Left lung (tissue), 10 donors: ENCODE results near the gene BCL2L1. TPM values are rescaled to one million over a fixed set of nuclear protein-coding genes. Genes with fewer than 3 reads are reported as not detected.

Experiments used
- ATAC-seq: fragments of 200-7000 bp; cut with Tn5 transposase; one replicate; pipeline ENCODE4 v1.9.1; 2020; ENCODE audit warnings: moderate library complexity
- DNase-seq, 4 donors: peaks; one replicate each; pipeline ENCODE4 v3.0.0-alpha.2; 2013 to 2020
- H3K27ac ChIP-seq, 2 donors: fragments of 200-600 bp; sonication (generic) in 1 of 2; one replicate each; pipeline versions ENCODE4 v1.5.0 to v1.8.0; 2020 to 2021
- H3K27me3 ChIP-seq, 2 donors: fragments of 200-600 bp; sonication (generic) in 1 of 2; one replicate each; pipeline versions ENCODE4 v1.5.0 to v1.8.0; 2020 to 2021
- H3K36me3 ChIP-seq, 2 donors: fragments of 200-600 bp; sonication (generic) in 1 of 2; one replicate each; pipeline versions ENCODE4 v1.5.0 to v1.8.0; 2020 to 2021
- H3K4me1 ChIP-seq, 2 donors: fragments of 200-600 bp; one replicate each; pipeline ENCODE4 v1.8.0; 2021
- H3K4me3 ChIP-seq, 2 donors: fragments of 200-600 bp; sonication (generic) in 1 of 2; one replicate each; pipeline versions ENCODE4 v1.5.0 to v1.8.0; 2020 to 2021; ENCODE audit warnings: mild to moderate bottlenecking in 1 of 2
- H3K9me3 ChIP-seq, 2 donors: fragments of 200-600 bp; sonication (generic) in 1 of 2; one replicate each; pipeline versions ENCODE4 v1.5.0 to v1.8.0; 2020 to 2021
- CTCF ChIP-seq, 2 donors: fragments of 200-600 bp; sonication (generic) in 1 of 2; IDR thresholded peaks; one replicate each; pipeline versions ENCODE4 v1.5.0 to v1.8.0; 2021; ENCODE audit warnings: antibody characterized with exemption in 2 of 2
- intact Hi-C, 2 donors: fragments of 100-400 bp; cut with DNase I; formaldehyde crosslinking; loops; one replicate each; pipeline versions ENCODE4 v1.11.2 to v1.14.2; 2022
- polyA plus RNA-seq, 6 donors: library from polyadenylated mRNA; unstranded; fragments of 120-200 nt; gene quantifications; one replicate each; pipeline ENCODE4 v1.2.1, GENCODE V29; 2013; ENCODE audit not compliant: insufficient read length in 6 of 6
- total RNA-seq, 2 donors: library from RNA; stranded (reverse); fragmentation: NEBNext Ultra II Directional; extraction: Animal tissue kit (Norgen Biotek cat#: 25700); gene quantifications; one replicate each; pipeline ENCODE4 v1.2.1, GENCODE V29; 2021
- donor health status: DM: no; HTN: yes; CAD: no.
- donor health status: DM: no; HTN: no; CAD: no.

Gene BCL2L1
- total and polyA plus RNA-seq, 8 donors, result 43.3 to 181 (median 56.7) TPM

- Histone ChIP-seq H3K27ac (peak overlapping the region; percentile 30 to 64), H3K9me3 (no peaks in the 10 kb centered on the region), H3K4me1 (peaks cover 36 to 99% of the 10 kb centered on the region in 2 donors), H3K36me3 (peaks cover 0 to 51% of the 10 kb centered on the region in 2 donors), H3K27me3 (no peaks in the 10 kb centered on the region), H3K4me3 (no peak overlapping the region)
- DNase-seq (no peak), ATAC-seq (no peak)
- no peak for TF ChIP-seq CTCF (IDR thresholded peaks at IDR 0.05)
- intact Hi-C loops, result no loop called here
Measured at GRCh38 chr20:31693987-31694661, 28.5 kb downstream of the BCL2L1 start.

GRCh38 chr20:31693402-31693801, 29.3 kb downstream of the BCL2L1 start:
- Histone ChIP-seq H3K4me1 (peaks cover 29 to 92% of the 10 kb centered on the region in 2 donors), H3K27ac (peak overlapping the region in 1 of 2 donors; percentile 64), H3K9me3 (no peaks in the 10 kb centered on the region), H3K36me3 (peaks cover 0 to 56% of the 10 kb centered on the region in 2 donors), H3K27me3 (no peaks in the 10 kb centered on the region), H3K4me3 (no peak overlapping the region)
- intact Hi-C loops, result no loop called here
- TF ChIP-seq CTCF (IDR thresholded peaks at IDR 0.05), result no peak
- ATAC-seq (no peak), DNase-seq (no peak)

- Histone ChIP-seq H3K27me3 (no peaks in the 10 kb centered on the region), H3K36me3 (peaks cover 0 to 67% of the 10 kb centered on the region in 2 donors), H3K4me1 (peaks cover 23 to 76% of the 10 kb centered on the region in 2 donors), H3K9me3 (no peaks in the 10 kb centered on the region), H3K4me3 (no peak overlapping the region), H3K27ac (peak overlapping the region in 1 of 2 donors; percentile 34)
- TF ChIP-seq CTCF (IDR thresholded peaks at IDR 0.05), result no peak
- intact Hi-C loops, result no loop called here
- ATAC-seq, result no peak
- no peak for DNase-seq
Measured at GRCh38 chr20:31691646-31692275, 30.9 kb downstream of the BCL2L1 start.

GRCh38 chr20:31690124-31690666, 32.5 kb downstream of the BCL2L1 start:
- peaks cover 12 to 67% of the 10 kb centered on the region in 2 donors for H3K4me1 ChIP-seq
- no peak for TF ChIP-seq CTCF (IDR thresholded peaks at IDR 0.05)
- intact Hi-C loops, result no loop called here
- H3K27ac ChIP-seq, result no peak overlapping the region
- H3K27me3 ChIP-seq, result no peaks in the 10 kb centered on the region
- ATAC-seq, result no peak
- no peaks in the 10 kb centered on the region for H3K9me3 ChIP-seq
- H3K4me3 ChIP-seq, result no peak overlapping the region
- H3K36me3 ChIP-seq, result peaks cover 0 to 71% of the 10 kb centered on the region in 2 donors
- DNase-seq, result no peak

GRCh38 chr20:31689141-31689540, 33.5 kb downstream of the BCL2L1 start:
- ATAC-seq (no peak), DNase-seq (no peak)
- Histone ChIP-seq H3K27ac (no peak overlapping the region), H3K9me3 (no peaks in the 10 kb centered on the region), H3K36me3 (peaks cover 0 to 76% of the 10 kb centered on the region in 2 donors), H3K4me1 (peaks cover 7 to 66% of the 10 kb centered on the region in 2 donors), H3K4me3 (no peak overlapping the region), H3K27me3 (no peaks in the 10 kb centered on the region)
- intact Hi-C loops, result no loop called here
- TF ChIP-seq CTCF (IDR thresholded peaks at IDR 0.05), result no peak
